Dedifferentiated amniotic fluid mesenchymal stem cell (primary cell): ENCODE data around the gene HPSE2.

Experiments used
- DNase-seq: peaks from one replicate; pipeline ENCODE4 v3.0.0-alpha.2; 2016; ENCODE audit errors: extremely low spot score

The HPSE2 gene

GRCh38 chr10:98684019-98684899 lies 551.4 kb downstream of the HPSE2 start:
- no peak for DNase-seq

- DNase-seq, result no peak
Measured at GRCh38 chr10:98676895-98677294, 558.8 kb downstream of the HPSE2 start.

- DNase-seq, result no peak
Measured at GRCh38 chr10:98675902-98676301, 559.8 kb downstream of the HPSE2 start.

GRCh38 chr10:98673171-98673782 lies 562.4 kb downstream of the HPSE2 start:
- DNase-seq, result no peak

- DNase-seq, result no peak
Measured at GRCh38 chr10:98667081-98667480, 568.6 kb downstream of the HPSE2 start.

- DNase-seq, result no peak
Measured at GRCh38 chr10:98666276-98666675, 569.4 kb downstream of the HPSE2 start.

- no peak for DNase-seq
Measured at GRCh38 chr10:98664329-98665042, 571.2 kb downstream of the HPSE2 start.

GRCh38 chr10:98659951-98660350 lies 575.7 kb downstream of the HPSE2 start:
- DNase-seq, result no peak

- no peak for DNase-seq
Measured at GRCh38 chr10:98655492-98655891, 580.2 kb downstream of the HPSE2 start.

GRCh38 chr10:98649170-98649569 lies 586.5 kb downstream of the HPSE2 start:
- no peak for DNase-seq

GRCh38 chr10:98646998-98647917 lies 588.4 kb downstream of the HPSE2 start:
- no peak for DNase-seq

GRCh38 chr10:98644466-98644865 lies 591.2 kb downstream of the HPSE2 start:
- no peak for DNase-seq

GRCh38 chr10:98642281-98642680 lies 593.4 kb downstream of the HPSE2 start:
- DNase-seq, result no peak

- no peak for DNase-seq
Measured at GRCh38 chr10:98638920-98639319, 596.7 kb downstream of the HPSE2 start.

GRCh38 chr10:98636921-98637329 lies 598.7 kb downstream of the HPSE2 start:
- DNase-seq, result no peak

GRCh38 chr10:98632456-98633150 lies 603.0 kb downstream of the HPSE2 start:
- DNase-seq, result no peak

- DNase-seq, result no peak
Measured at GRCh38 chr10:98628206-98628605, 607.4 kb downstream of the HPSE2 start.

GRCh38 chr10:98627711-98628110 lies 607.9 kb downstream of the HPSE2 start:
- no peak for DNase-seq

GRCh38 chr10:98624963-98625362 lies 610.7 kb downstream of the HPSE2 start:
- no peak for DNase-seq

GRCh38 chr10:98623176-98623575 lies 612.5 kb downstream of the HPSE2 start:
- no peak for DNase-seq

- DNase-seq, result no peak
Measured at GRCh38 chr10:98621630-98622029, 614.0 kb downstream of the HPSE2 start.
